ENCODE data around the gene MAP4K5. TPM values are rescaled to one million over a fixed set of nuclear protein-coding genes. Genes with fewer than 3 reads are reported as not detected.

MAP4K5 gene
- total RNA-seq, 1 experiment from 2014 or later, result 39.1 TPM

- Histone ChIP-seq H3K9me3 (ENCODE audit: control insufficient read depth in 1 of 2, insufficient read depth in 1 of 2, low read depth in 1 of 2, low read length in 2 of 2) (no peaks in the 10 kb centered on the region), H3K9me2 (ENCODE audit: insufficient read depth) (no peaks in the 10 kb centered on the region), H3K4me2 (ENCODE audit: low read length) (no peak overlapping the region), H3K4me3 (replicated peaks in 1 of 2; ENCODE audit: low read depth in 1 of 2, low read length in 2 of 2) (no peak overlapping the region), H3K27me3 (ENCODE audit: insufficient read depth, low read length) (no peaks in the 10 kb centered on the region), H3K9ac (ENCODE audit: low read length) (no peak overlapping the region), H3K79me2 (ENCODE audit: insufficient read depth, low read length) (peaks cover 26% of the 10 kb centered on the region), H3K36me3 (ENCODE audit: control insufficient read depth in 1 of 2, insufficient read depth in 2 of 2, low read length in 2 of 2) (no peaks in the 10 kb centered on the region), H3K27ac (ENCODE audit: low read depth, low read length) (no peak overlapping the region), H3K4me1 (ENCODE audit: control insufficient read depth in 1 of 2, insufficient read depth in 2 of 2, low read length in 2 of 2) (peaks cover 9 to 27% of the 10 kb centered on the region in 2 experiments; a peak in 3 of 4 replicates), H2AFZ (ENCODE audit: low read depth, low read length, poor library complexity, severe bottlenecking) (no peak overlapping the region), H4K20me1 (ENCODE audit: insufficient read depth) (peaks cover 4% of the 10 kb centered on the region; the same call in 1 of the 2 replicates)
- ChIA-PET CTCF (no interaction called here), RAD21 (ENCODE audit: low non-redundant PET in 1 of 2, low total read pairs in 2 of 2, uncharacterized antibody in 2 of 2, unreplicated experiment in 2 of 2) (no interaction called here), POLR2A (no interaction called here)
- DNase-seq (ENCODE audit: low read depth, low spot score) (no peak), ATAC-seq (no peak)
- BruUV-seq (replicated peaks), result no TSS peak
- no peak for TF ChIP-seq YY1 (IDR thresholded peaks at IDR 0.05; ENCODE audit: extremely low read depth, insufficient replicate concordance, low read depth, low read length)
- no peak for TF ChIP-seq TCF7L2 (IDR thresholded peaks at IDR 0.05; ENCODE audit: borderline replicate concordance, extremely low read depth, insufficient read depth, insufficient read length)
- TF ChIP-seq FOSL1 (IDR thresholded peaks at IDR 0.05; ENCODE audit: low read depth), result no peak
- TF ChIP-seq RAD21 (IDR thresholded peaks at IDR 0.05; ENCODE audit: low read depth), result no peak
- no peak for TF ChIP-seq MAX (IDR thresholded peaks at IDR 0.05)
- no peak for TF ChIP-seq EZH2phosphoT487 (IDR thresholded peaks at IDR 0.05; ENCODE audit: borderline replicate concordance)
- no peak for TF ChIP-seq EGR1 (IDR thresholded peaks at IDR 0.05; ENCODE audit: low read depth)
- TF ChIP-seq CEBPB (IDR thresholded peaks at IDR 0.05; ENCODE audit: low read depth), result no peak
- no peak for TF ChIP-seq SIN3A (IDR thresholded peaks at IDR 0.05; ENCODE audit: low read depth)
- no peak for TF ChIP-seq CTCF (IDR thresholded peaks at IDR 0.05 in 2 of 3, conservative IDR thresholded peaks at IDR 0.05 in 1 of 3; ENCODE audit: borderline replicate concordance in 1 of 3, insufficient read depth in 1 of 3, low read depth in 2 of 3, low read length in 2 of 3)
- intact Hi-C loops (cut with micrococcal nuclease), result loop anchor here (5.0 kb wide), 2 partner anchors 427 to 672 kb away; no protein-coding TSS in a partner anchor
These were observed 2.0 kb upstream of the MAP4K5 start for GRCh38 chr14:50534416-50534815.
